Measurements from ENCODE around the gene MAPKBP1.
"Not testable (repeated sequence)": the region's sequence is repeated elsewhere in the genome, so short reads cannot be mapped to it uniquely, and the experiment has no call there.

MAPKBP1 gene

GRCh38 chr15:41827290-41827879 lies 53.1 kb downstream of the MAPKBP1 start:
- no peak for DNase-seq

GRCh38 chr15:41827880-41828806 lies 53.9 kb downstream of the MAPKBP1 start, which contains the start of gene JMJD7:
Gene JMJD7, plus strand, starts transcription at chr15:41828092. Its CDS starts 33 bp downstream, at chr15:41828125.
- peak; percentile 51 to 76 for DNase-seq

- no peak for DNase-seq
Measured at GRCh38 chr15:41828807-41829141, 54.5 kb downstream of the MAPKBP1 start.

- DNase-seq: no peak
Measured at GRCh38 chr15:41829959-41830646, 55.8 kb downstream of the MAPKBP1 start.

- not testable (repeated sequence) for DNase-seq
Measured at GRCh38 chr15:41831291-41831690, 57.0 kb downstream of the MAPKBP1 start.

GRCh38 chr15:41832208-41832607 lies 57.9 kb downstream of the MAPKBP1 start:
- no peak for DNase-seq

- DNase-seq: no peak
Measured at GRCh38 chr15:41832875-41833274, 58.6 kb downstream of the MAPKBP1 start.

- DNase-seq: no peak
Measured at GRCh38 chr15:41834096-41834495, 59.8 kb downstream of the MAPKBP1 start.

- no peak for DNase-seq
Measured at GRCh38 chr15:41836073-41836472, 61.8 kb downstream of the MAPKBP1 start.

- no peak for DNase-seq
Measured at GRCh38 chr15:41836713-41837454, 62.6 kb downstream of the MAPKBP1 start.

GRCh38 chr15:41838400-41838897 lies 64.2 kb downstream of the MAPKBP1 start, which contains the start of gene PLA2G4B:
Gene PLA2G4B, plus strand, starts transcription at chr15:41838847. Its CDS starts 67 bp downstream, at chr15:41838914.
- no peak for DNase-seq

GRCh38 chr15:41839781-41840491 lies 65.7 kb downstream of the MAPKBP1 start:
- no peak for DNase-seq

GRCh38 chr15:41840673-41841072 lies 66.4 kb downstream of the MAPKBP1 start:
- DNase-seq: no peak

- no peak for DNase-seq
Measured at GRCh38 chr15:41841131-41841530, 66.8 kb downstream of the MAPKBP1 start.

GRCh38 chr15:41842229-41842628 lies 67.9 kb downstream of the MAPKBP1 start:
- DNase-seq: no peak

GRCh38 chr15:41843571-41843970 lies 69.3 kb downstream of the MAPKBP1 start:
- DNase-seq: no peak

GRCh38 chr15:41844814-41845213 lies 70.5 kb downstream of the MAPKBP1 start:
- DNase-seq: no peak

- no peak for DNase-seq
Measured at GRCh38 chr15:41847206-41847605, 72.9 kb downstream of the MAPKBP1 start.

- DNase-seq: no peak
Measured at GRCh38 chr15:41847981-41848380, 73.7 kb downstream of the MAPKBP1 start.

- DNase-seq: no peak
Measured at GRCh38 chr15:41848631-41849030, 74.3 kb downstream of the MAPKBP1 start.

- DNase-seq: no peak
Measured at GRCh38 chr15:41849204-41849603, 74.9 kb downstream of the MAPKBP1 start.

GRCh38 chr15:41849861-41850260 lies 75.6 kb downstream of the MAPKBP1 start:
- no peak for DNase-seq
